IMR-90 (cell line): ENCODE results near the gene LANCL1. TPM values are rescaled to one million over a fixed set of nuclear protein-coding genes. Genes with fewer than 3 reads are reported as not detected.

Experiments
- ATAC-seq: fragments of 200-7000 bp; cut with Tn5 transposase; 2 replicates; pipeline ENCODE4 v1.9.1; 2020; ENCODE audit warnings: low read depth, mild to moderate bottlenecking, moderate library complexity
- BruUV-seq: library from RNA; stranded (reverse); fragments of 400-500 nt; replicated peaks from 2 replicates; lab custom pipeline; 2021; lab: Mats Ljungman, UMichigan
- CTCF ChIA-PET: fragments of 300-600 bp; formaldehyde crosslinking; extraction: SDS; loops from one replicate; lab custom pipeline; 2021; ENCODE audit warnings: antibody characterized with exemption; lab: Yijun Ruan, JAX
- POLR2A ChIA-PET: fragments of 300-600 bp; sonication (Branson Sonifier 250); formaldehyde crosslinking; loops from one replicate; lab custom pipeline; 2022; ENCODE audit warnings: antibody characterized with exemption; ENCODE audit not compliant: unreplicated experiment; lab: Charles Lee
- DNase-seq: peaks from one replicate; pipeline ENCODE4 v3.0.0; 2013
- H2AFZ ChIP-seq: replicated peaks from 2 replicates; pipeline ENCODE3; 2013; ENCODE audit warnings: low read length, mild to moderate bottlenecking; ENCODE audit not compliant: poor library complexity
- H2AK5ac ChIP-seq: 2 replicates; pipeline ENCODE4 v1.6.1; 2013; ENCODE audit warnings: low read depth, low read length, inconsistent platforms
- H2AK9ac ChIP-seq: replicated peaks from 2 replicates; pipeline ENCODE3; 2013; ENCODE audit warnings: mild to moderate bottlenecking, low read depth, low read length, moderate library complexity; ENCODE audit not compliant: poor library complexity
- H2BK120ac ChIP-seq: 2 replicates; pipeline ENCODE4 v1.6.1; 2013; ENCODE audit warnings: low read depth, low read length, inconsistent platforms
- H2BK15ac ChIP-seq: 3 replicates; pipeline ENCODE4 v1.6.1; 2013; ENCODE audit warnings: low read depth, low read length, inconsistent platforms
- H2BK20ac ChIP-seq: 2 replicates; pipeline ENCODE4 v1.6.1; 2013; ENCODE audit warnings: low read depth, mild to moderate bottlenecking, inconsistent platforms, low read length, moderate library complexity
- H2BK5ac ChIP-seq: 2 replicates; pipeline ENCODE4 v1.6.1; 2013; ENCODE audit warnings: mild to moderate bottlenecking, low read depth, low read length, inconsistent platforms; ENCODE audit not compliant: poor library complexity, severe bottlenecking
- H3K14ac ChIP-seq: replicated peaks from 2 replicates; pipeline ENCODE4 v1.6.1; 2013; ENCODE audit warnings: low read depth, low read length, inconsistent platforms
- H3K18ac ChIP-seq: 2 replicates; pipeline ENCODE4 v1.6.1; 2013; ENCODE audit warnings: low read depth, low read length, control low read depth
- H3K23ac ChIP-seq: 2 replicates; pipeline ENCODE4 v1.6.1; 2013; ENCODE audit warnings: low read depth, low read length, inconsistent platforms
- H3K27ac ChIP-seq: 2 replicates; pipeline ENCODE4 v1.5.1; 2013; ENCODE audit warnings: mild to moderate bottlenecking, control low read depth, low read length; ENCODE audit not compliant: insufficient read depth
- H3K27me3 ChIP-seq: 2 replicates; pipeline ENCODE4 v1.6.1; 2013; ENCODE audit warnings: low read length; ENCODE audit not compliant: control insufficient read depth, insufficient read depth
- H3K36me3 ChIP-seq: 2 replicates; pipeline ENCODE4 v1.6.1; 2013; ENCODE audit warnings: low read length, mixed read lengths; ENCODE audit not compliant: control insufficient read depth, insufficient read depth
- H3K4ac ChIP-seq: 2 replicates; pipeline ENCODE4 v1.6.1; 2013; ENCODE audit warnings: low read depth, low read length, inconsistent platforms
- H3K4me1 ChIP-seq: 2 replicates; pipeline ENCODE4 v1.6.1; 2013; ENCODE audit warnings: low read length, mixed read lengths; ENCODE audit not compliant: control insufficient read depth, insufficient read depth
- H3K4me2 ChIP-seq: 2 replicates; pipeline ENCODE4 v1.6.1; 2013; ENCODE audit warnings: low read depth, mild to moderate bottlenecking, control low read depth, low read length, moderate library complexity
- H3K4me3 ChIP-seq: 2 replicates; pipeline ENCODE4 v1.5.1; 2013; ENCODE audit warnings: low read depth, mild to moderate bottlenecking, control low read depth, low read length, moderate library complexity; ENCODE audit not compliant: insufficient read depth
- H3K56ac ChIP-seq: 2 replicates; pipeline ENCODE4 v1.6.1; 2013; ENCODE audit warnings: low read length, inconsistent platforms; ENCODE audit not compliant: insufficient read depth; ENCODE audit errors: extremely low read depth
- H3K79me1 ChIP-seq, 2 experiments: 2 replicates each; pipeline ENCODE4 v1.6.1; 2013; ENCODE audit warnings: low read length in 2 of 2, inconsistent platforms in 1 of 2, low read depth in 1 of 2
- H3K9ac ChIP-seq: 2 replicates; pipeline ENCODE4 v1.6.1; 2013; ENCODE audit warnings: low read depth, low read length, control low read depth
- H3K9me1 ChIP-seq: 2 replicates; pipeline ENCODE4 v1.6.1; 2013; ENCODE audit warnings: low read length, inconsistent platforms; ENCODE audit not compliant: insufficient read depth
- H3K9me3 ChIP-seq: 2 replicates; pipeline ENCODE4 v1.6.1; 2013; ENCODE audit warnings: low read length; ENCODE audit not compliant: control insufficient read depth, insufficient read depth
- H4K20me1 ChIP-seq: 2 replicates; pipeline ENCODE4 v1.6.1; 2013; ENCODE audit warnings: low read length, inconsistent platforms; ENCODE audit not compliant: insufficient read depth
- H4K5ac ChIP-seq: 2 replicates; pipeline ENCODE4 v1.6.1; 2013; ENCODE audit warnings: mild to moderate bottlenecking, low read depth, low read length, control low read depth
- H4K8ac ChIP-seq, 2 experiments: 2 replicates each; pipeline ENCODE4 v1.6.1; 2013; ENCODE audit warnings: low read depth in 2 of 2, low read length in 2 of 2, control low read depth in 1 of 2, inconsistent platforms in 1 of 2
- H4K91ac ChIP-seq: 2 replicates; pipeline ENCODE4 v1.6.1; 2013; ENCODE audit warnings: low read depth, low read length, inconsistent platforms; ENCODE audit not compliant: insufficient read depth
- CEBPB ChIP-seq: IDR thresholded peaks from 2 replicates; pipeline ENCODE4 v1.6.1; 2012; ENCODE audit warnings: low read depth, low read length, improper control_type of control experiment
- MAZ ChIP-seq: IDR thresholded peaks from 2 replicates; pipeline ENCODE4 v1.6.1; 2012; ENCODE audit warnings: low read depth, mild to moderate bottlenecking, low read length, improper control_type of control experiment, moderate library complexity, borderline replicate concordance
- MXI1 ChIP-seq: IDR thresholded peaks from 2 replicates; pipeline ENCODE4 v1.6.1; 2012; ENCODE audit warnings: low read depth, mild to moderate bottlenecking, low read length, moderate library complexity, borderline replicate concordance
- NFE2L2 ChIP-seq: fragments of 150-350 bp; IDR thresholded peaks from 2 replicates; pipeline ENCODE4 v1.6.1; 2016; ENCODE audit warnings: low read depth, mild to moderate bottlenecking, low read length
- RFX5 ChIP-seq: IDR thresholded peaks from 2 replicates; pipeline ENCODE4 v1.8.0; 2012; ENCODE audit warnings: low read depth, mild to moderate bottlenecking, low read length, moderate library complexity
- WGBS, 2 experiments: methylation state at CpG; one replicate each; pipeline versions ENCODE4 v1.1.5 to v1.1.7; 2013; ENCODE audit warnings: missing lambda C conversion rate in 2 of 2; ENCODE audit not compliant: insufficient read length in 1 of 2; ENCODE audit errors: extremely low coverage in 2 of 2; 5-methylcytosine and 5-hydroxymethylcytosine counted together
- dilution Hi-C: fragments of 300-500 bp; cut with HindIII; formaldehyde crosslinking; loops from one replicate; pipeline ENCODE4 v1.14.3; 2018; ENCODE audit warnings: low sequenced_read_pairs; ENCODE audit not compliant: unreplicated experiment
- in situ Hi-C: fragments of 300-500 bp; cut with MboI; formaldehyde crosslinking; loops from 3 replicates; pipeline ENCODE4 v1.14.3; 2019; ENCODE audit warnings: low sequenced_read_pairs, inconsistent platforms, mixed read lengths
- intact Hi-C: fragments of 100-400 bp; cut with micrococcal nuclease; formaldehyde crosslinking; loops from 2 replicates; pipeline ENCODE4 v1.10.0; 2022
- polyA plus RNA-seq, 3 experiments: library from polyadenylated mRNA; depleted of rRNA; stranded (reverse); fragments of >200 nt; gene quantifications; 2 replicates each; pipeline ENCODE4 v1.2.3, GENCODE V29; 2012; ENCODE audit warnings: low replicate concordance in 1 of 3
- total RNA-seq: library from RNA; depleted of rRNA; stranded (reverse); fragments of >200 nt; gene quantifications from 2 replicates; pipeline ENCODE4 v1.2.3, GENCODE V29; 2012

LANCL1 gene
- total and polyA plus RNA-seq, 2 of the 4 experiments (the other 2 are of a cell fraction), result 29.7 to 53.8 TPM

DNA sequence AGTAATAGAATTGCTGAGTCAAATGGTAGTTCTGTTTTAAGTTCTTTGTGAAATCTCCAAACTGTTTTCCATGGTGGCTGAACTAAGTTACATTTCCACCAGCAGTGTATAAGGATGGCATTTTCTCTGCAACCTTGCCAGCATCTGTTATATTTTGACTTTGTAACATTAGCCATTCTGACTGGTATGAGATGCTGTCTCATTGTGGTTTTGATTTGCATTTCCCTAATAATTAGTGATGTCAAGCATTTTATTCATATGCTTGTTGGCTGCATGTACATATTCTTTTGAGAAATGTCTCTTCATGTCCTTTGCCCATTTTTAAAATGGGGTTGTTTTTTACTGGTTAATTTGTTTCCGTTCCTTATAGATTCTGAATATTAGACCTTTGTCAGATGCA lies 63.9 kb downstream of the LANCL1 start:
- CTCF ChIA-PET, result no interaction called here
- Histone ChIP-seq H3K9ac (no peak overlapping the region), H3K27me3 (no peaks in the 10 kb centered on the region), H3K18ac (no peak overlapping the region), H3K4me2 (no peak overlapping the region), H2BK120ac (no peak overlapping the region), H2AFZ (no peak overlapping the region), H3K56ac (no peak overlapping the region), H3K14ac (no peak overlapping the region), H3K23ac (no peak overlapping the region), H3K4me3 (no peak overlapping the region), H2AK9ac (no peak overlapping the region), H4K8ac (no peak overlapping the region), H2BK20ac (no peak overlapping the region), H4K91ac (no peak overlapping the region), H3K27ac (no peak overlapping the region), H3K36me3 (no peaks in the 10 kb centered on the region), H3K9me3 (no peaks in the 10 kb centered on the region), H4K20me1 (no peaks in the 10 kb centered on the region), H2BK5ac (no peak overlapping the region), H3K79me1 (no peaks in the 10 kb centered on the region), H3K4me1 (no peaks in the 10 kb centered on the region), H3K4ac (no peak overlapping the region), H2AK5ac (no peak overlapping the region), H4K5ac (no peak overlapping the region), H3K9me1 (no peaks in the 10 kb centered on the region), H2BK15ac (no peak overlapping the region)
- POLR2A ChIA-PET, result no interaction called here
- TF ChIP-seq NFE2L2 (no peak), CEBPB (no peak), RFX5 (no peak), MAZ (no peak), MXI1 (no peak)
- no peak for DNase-seq
- in situ Hi-C loops (no loop called here), dilution Hi-C loops (no loop called here), intact Hi-C loops (no loop called here)
- BruUV-seq, result no TSS peak
- no peak for ATAC-seq
- no CpG with 5 or more reads among the region's 1 CpG for WGBS, 2 experiments
